HG02840 (cell line): Measurements from ENCODE around the gene EPGN.

ENCODE experiments used
- ATAC-seq: cut with Tn5 transposase; IDR thresholded peaks from one replicate; pipeline ENCODE4 v1.9.1; 2021; ENCODE audit warnings: mild to moderate bottlenecking, moderate library complexity, moderate number of reproducible peaks; ENCODE audit not compliant: unreplicated experiment, low FRiP score

The EPGN gene

GRCh38 chr4:74307170-74307569, 1.1 kb upstream of the EPGN start:
- ATAC-seq = no peak

GRCh38 chr4:74309223-74309622, 953 bp downstream of the EPGN start:
- ATAC-seq = no peak

- no peak for ATAC-seq
Measured at GRCh38 chr4:74311696-74312313, 3.5 kb downstream of the EPGN start.

- ATAC-seq = no peak
Measured at GRCh38 chr4:74314329-74314728, 6.1 kb downstream of the EPGN start.

GRCh38 chr4:74314944-74315343, 6.7 kb downstream of the EPGN start:
- ATAC-seq = no peak

- no peak for ATAC-seq
Measured at GRCh38 chr4:74315376-74315775, 7.1 kb downstream of the EPGN start.

- ATAC-seq = no peak
Measured at GRCh38 chr4:74316397-74316796, 8.1 kb downstream of the EPGN start.

- ATAC-seq = no peak
Measured at GRCh38 chr4:74317616-74318246, 9.5 kb downstream of the EPGN start.

- ATAC-seq = no peak
Measured at GRCh38 chr4:74318276-74318675, 10.0 kb downstream of the EPGN start.

GRCh38 chr4:74319470-74319869, 11.2 kb downstream of the EPGN start:
- ATAC-seq = no peak

GRCh38 chr4:74320559-74321118, 12.4 kb downstream of the EPGN start:
- no peak for ATAC-seq

GRCh38 chr4:74322301-74322700, 14.0 kb downstream of the EPGN start:
- ATAC-seq = no peak

GRCh38 chr4:74323663-74324062, 15.4 kb downstream of the EPGN start:
- no peak for ATAC-seq

GRCh38 chr4:74324262-74324661, 16.0 kb downstream of the EPGN start:
- no peak for ATAC-seq

- ATAC-seq = no peak
Measured at GRCh38 chr4:74325886-74326285, 17.6 kb downstream of the EPGN start.

- ATAC-seq = no peak
Measured at GRCh38 chr4:74327762-74328161, 19.5 kb downstream of the EPGN start.

- ATAC-seq = no peak
Measured at GRCh38 chr4:74328501-74328900, 20.2 kb downstream of the EPGN start.

GRCh38 chr4:74329307-74329706, 21.0 kb downstream of the EPGN start:
- ATAC-seq = no peak

- ATAC-seq = no peak
Measured at GRCh38 chr4:74330295-74330750, 22.1 kb downstream of the EPGN start.

- no peak for ATAC-seq
Measured at GRCh38 chr4:74331252-74331651, 23.0 kb downstream of the EPGN start.

- ATAC-seq = no peak
Measured at GRCh38 chr4:74331944-74332343, 23.7 kb downstream of the EPGN start.

- ATAC-seq = no peak
Measured at GRCh38 chr4:74334636-74335035, 26.4 kb downstream of the EPGN start.
